ENCODE results near the gene GRIA3.
"Not testable (repeated sequence)": the region's sequence is repeated elsewhere in the genome, so short reads cannot be mapped to it uniquely, and the experiment has no call there.

GRIA3 gene

GRCh38 chrX:123357941-123358340 is 173.9 kb downstream of the GRIA3 start:
- Histone ChIP-seq H3K4me1 (ENCODE audit: insufficient read depth, low read length) (no peaks in the 10 kb centered on the region; the same call in 1 of the 2 replicates), H3K27me3 (ENCODE audit: insufficient read depth, low read length) (no peaks in the 10 kb centered on the region), H3K27ac (ENCODE audit: low read length) (no peak overlapping the region), H3K9me3 (ENCODE audit: insufficient read depth, low read depth, low read length) (no peaks in the 10 kb centered on the region), H3K9ac (ENCODE audit: low read depth, low read length) (no peak overlapping the region), H3K4me3 (ENCODE audit: low read length) (no peak overlapping the region), H3K36me3 (ENCODE audit: insufficient read depth, low read depth, low read length) (no peaks in the 10 kb centered on the region)

GRCh38 chrX:123358457-123358856 is 174.4 kb downstream of the GRIA3 start:
- Histone ChIP-seq H3K36me3 (ENCODE audit: insufficient read depth, low read depth, low read length) (no peaks in the 10 kb centered on the region), H3K9ac (ENCODE audit: low read depth, low read length) (no peak overlapping the region), H3K4me1 (ENCODE audit: insufficient read depth, low read length) (no peaks in the 10 kb centered on the region; the same call in 1 of the 2 replicates), H3K27me3 (ENCODE audit: insufficient read depth, low read length) (no peaks in the 10 kb centered on the region), H3K27ac (ENCODE audit: low read length) (no peak overlapping the region), H3K9me3 (ENCODE audit: insufficient read depth, low read depth, low read length) (no peaks in the 10 kb centered on the region), H3K4me3 (ENCODE audit: low read length) (no peak overlapping the region)

GRCh38 chrX:123361371-123361770 is 177.3 kb downstream of the GRIA3 start:
- H3K4me1 ChIP-seq (ENCODE audit: insufficient read depth, low read length): no peaks in the 10 kb centered on the region; the same call in 1 of the 2 replicates
- no peak overlapping the region for H3K4me3 ChIP-seq (ENCODE audit: low read length)
- H3K9ac ChIP-seq (ENCODE audit: low read depth, low read length): no peak overlapping the region
- H3K36me3 ChIP-seq (ENCODE audit: insufficient read depth, low read depth, low read length): no peaks in the 10 kb centered on the region
- H3K27me3 ChIP-seq (ENCODE audit: insufficient read depth, low read length): no peaks in the 10 kb centered on the region
- H3K27ac ChIP-seq (ENCODE audit: low read length): no peak overlapping the region
- H3K9me3 ChIP-seq (ENCODE audit: insufficient read depth, low read depth, low read length): no peaks in the 10 kb centered on the region

- not testable (repeated sequence) for H3K4me3 ChIP-seq (ENCODE audit: low read length); H3K4me1 ChIP-seq (ENCODE audit: insufficient read depth, low read length); H3K9ac ChIP-seq (ENCODE audit: low read depth, low read length); H3K9me3 ChIP-seq (ENCODE audit: insufficient read depth, low read depth, low read length); H3K27me3 ChIP-seq (ENCODE audit: insufficient read depth, low read length); H3K36me3 ChIP-seq (ENCODE audit: insufficient read depth, low read depth, low read length); H3K27ac ChIP-seq (ENCODE audit: low read length)
Measured at GRCh38 chrX:123386196-123386595, 202.1 kb downstream of the GRIA3 start.

- Histone ChIP-seq H3K27ac (ENCODE audit: low read length) (no peak overlapping the region), H3K4me1 (ENCODE audit: insufficient read depth, low read length) (no peaks in the 10 kb centered on the region; the same call in 1 of the 2 replicates), H3K9me3 (ENCODE audit: insufficient read depth, low read depth, low read length) (no peaks in the 10 kb centered on the region), H3K36me3 (ENCODE audit: insufficient read depth, low read depth, low read length) (no peaks in the 10 kb centered on the region), H3K9ac (ENCODE audit: low read depth, low read length) (no peak overlapping the region), H3K27me3 (ENCODE audit: insufficient read depth, low read length) (no peaks in the 10 kb centered on the region), H3K4me3 (ENCODE audit: low read length) (no peak overlapping the region)
Measured at GRCh38 chrX:123392921-123393320, 208.8 kb downstream of the GRIA3 start.

GRCh38 chrX:123399709-123400108 is 215.6 kb downstream of the GRIA3 start:
- Histone ChIP-seq H3K4me3 (ENCODE audit: low read length) (no peak overlapping the region), H3K27me3 (ENCODE audit: insufficient read depth, low read length) (no peaks in the 10 kb centered on the region), H3K9ac (ENCODE audit: low read depth, low read length) (no peak overlapping the region)

GRCh38 chrX:123405231-123405630 is 221.2 kb downstream of the GRIA3 start:
- no peaks in the 10 kb centered on the region for H3K36me3 ChIP-seq (ENCODE audit: insufficient read depth, low read depth, low read length)
- H3K4me1 ChIP-seq (ENCODE audit: insufficient read depth, low read length): no peaks in the 10 kb centered on the region
- H3K27me3 ChIP-seq (ENCODE audit: insufficient read depth, low read length): no peaks in the 10 kb centered on the region
- H3K27ac ChIP-seq (ENCODE audit: low read length): no peak overlapping the region
- H3K4me3 ChIP-seq (ENCODE audit: low read length): no peak overlapping the region
- no peak overlapping the region for H3K9ac ChIP-seq (ENCODE audit: low read depth, low read length)
- no peaks in the 10 kb centered on the region for H3K9me3 ChIP-seq (ENCODE audit: insufficient read depth, low read depth, low read length)

More at GRCh38 chrX:123399709-123400108, 215.6 kb downstream of the GRIA3 start:
- Histone ChIP-seq H3K4me1 (ENCODE audit: insufficient read depth, low read length) (no peaks in the 10 kb centered on the region), H3K9me3 (ENCODE audit: insufficient read depth, low read depth, low read length) (no peaks in the 10 kb centered on the region), H3K27ac (ENCODE audit: low read length) (no peak overlapping the region), H3K36me3 (ENCODE audit: insufficient read depth, low read depth, low read length) (no peaks in the 10 kb centered on the region)

- no peaks in the 10 kb centered on the region; the same call in 1 of the 2 replicates for H3K4me1 ChIP-seq (ENCODE audit: insufficient read depth, low read length)
Measured at GRCh38 chrX:123408821-123409737, 225.0 kb downstream of the GRIA3 start.

GRCh38 chrX:123422875-123423274 is 238.8 kb downstream of the GRIA3 start:
- Histone ChIP-seq H3K27me3 (ENCODE audit: insufficient read depth, low read length) (no peaks in the 10 kb centered on the region), H3K4me3 (ENCODE audit: low read length) (no peak overlapping the region), H3K9ac (ENCODE audit: low read depth, low read length) (no peak overlapping the region), H3K27ac (ENCODE audit: low read length) (no peak overlapping the region), H3K4me1 (ENCODE audit: insufficient read depth, low read length) (peaks cover 8% of the 10 kb centered on the region; the same call in 1 of the 2 replicates), H3K9me3 (ENCODE audit: insufficient read depth, low read depth, low read length) (no peaks in the 10 kb centered on the region), H3K36me3 (ENCODE audit: insufficient read depth, low read depth, low read length) (no peaks in the 10 kb centered on the region)

More at GRCh38 chrX:123408821-123409737, 225.0 kb downstream of the GRIA3 start:
- H3K27ac ChIP-seq (ENCODE audit: low read length): no peak overlapping the region
- no peaks in the 10 kb centered on the region for H3K36me3 ChIP-seq (ENCODE audit: insufficient read depth, low read depth, low read length)
- no peaks in the 10 kb centered on the region for H3K27me3 ChIP-seq (ENCODE audit: insufficient read depth, low read length)
- H3K9ac ChIP-seq (ENCODE audit: low read depth, low read length): no peak overlapping the region
- H3K4me3 ChIP-seq (ENCODE audit: low read length): no peak overlapping the region
- no peaks in the 10 kb centered on the region for H3K9me3 ChIP-seq (ENCODE audit: insufficient read depth, low read depth, low read length)

GRCh38 chrX:123424546-123424945 is 240.5 kb downstream of the GRIA3 start:
- H3K4me1 ChIP-seq (ENCODE audit: insufficient read depth, low read length): peaks cover 8% of the 10 kb centered on the region; the same call in 1 of the 2 replicates
- H3K27ac ChIP-seq (ENCODE audit: low read length): no peak overlapping the region
- no peaks in the 10 kb centered on the region for H3K9me3 ChIP-seq (ENCODE audit: insufficient read depth, low read depth, low read length)

GRCh38 chrX:123425471-123425870 is 241.4 kb downstream of the GRIA3 start:
- no peak overlapping the region for H3K4me3 ChIP-seq (ENCODE audit: low read length)

More at GRCh38 chrX:123424546-123424945, 240.5 kb downstream of the GRIA3 start:
- H3K4me3 ChIP-seq (ENCODE audit: low read length): no peak overlapping the region
- H3K27me3 ChIP-seq (ENCODE audit: insufficient read depth, low read length): no peaks in the 10 kb centered on the region
- no peaks in the 10 kb centered on the region for H3K36me3 ChIP-seq (ENCODE audit: insufficient read depth, low read depth, low read length)
- H3K9ac ChIP-seq (ENCODE audit: low read depth, low read length): no peak overlapping the region

GRCh38 chrX:123425904-123426303 is 241.8 kb downstream of the GRIA3 start:
- Histone ChIP-seq H3K9me3 (ENCODE audit: insufficient read depth, low read depth, low read length) (no peaks in the 10 kb centered on the region), H3K4me1 (ENCODE audit: insufficient read depth, low read length) (peaks cover 8% of the 10 kb centered on the region; the same call in 1 of the 2 replicates), H3K27me3 (ENCODE audit: insufficient read depth, low read length) (no peaks in the 10 kb centered on the region), H3K36me3 (ENCODE audit: insufficient read depth, low read depth, low read length) (no peaks in the 10 kb centered on the region), H3K9ac (ENCODE audit: low read depth, low read length) (no peak overlapping the region), H3K4me3 (ENCODE audit: low read length) (no peak overlapping the region), H3K27ac (ENCODE audit: low read length) (no peak overlapping the region)

More at GRCh38 chrX:123425471-123425870, 241.4 kb downstream of the GRIA3 start:
- no peak overlapping the region for H3K27ac ChIP-seq (ENCODE audit: low read length)
- H3K27me3 ChIP-seq (ENCODE audit: insufficient read depth, low read length): no peaks in the 10 kb centered on the region
- H3K4me1 ChIP-seq (ENCODE audit: insufficient read depth, low read length): peaks cover 8% of the 10 kb centered on the region; the same call in 1 of the 2 replicates
- no peak overlapping the region for H3K9ac ChIP-seq (ENCODE audit: low read depth, low read length)
- H3K36me3 ChIP-seq (ENCODE audit: insufficient read depth, low read depth, low read length): no peaks in the 10 kb centered on the region
- H3K9me3 ChIP-seq (ENCODE audit: insufficient read depth, low read depth, low read length): no peaks in the 10 kb centered on the region

Data from iPS-20b (cell line).